ENCODE measurements around the gene PTPRG.

GRCh38 chr3:61944726-61945125 lies 383.4 kb downstream of the PTPRG start:
- TF ChIP-seq CTCF (conservative IDR thresholded peaks at IDR 0.05; ENCODE audit: low read depth in 2 of 2) (no peak), CREB1 (CRISPR knock-in tag; IDR thresholded peaks at IDR 0.05; ENCODE audit: low read depth) (no peak), POLR2AphosphoS5 (IDR thresholded peaks at IDR 0.05; ENCODE audit: low read depth) (no peak), EZH2phosphoT487 (IDR thresholded peaks at IDR 0.05; ENCODE audit: unreplicated experiment) (no peak)
- TF ChIP-seq, protein P1, sequence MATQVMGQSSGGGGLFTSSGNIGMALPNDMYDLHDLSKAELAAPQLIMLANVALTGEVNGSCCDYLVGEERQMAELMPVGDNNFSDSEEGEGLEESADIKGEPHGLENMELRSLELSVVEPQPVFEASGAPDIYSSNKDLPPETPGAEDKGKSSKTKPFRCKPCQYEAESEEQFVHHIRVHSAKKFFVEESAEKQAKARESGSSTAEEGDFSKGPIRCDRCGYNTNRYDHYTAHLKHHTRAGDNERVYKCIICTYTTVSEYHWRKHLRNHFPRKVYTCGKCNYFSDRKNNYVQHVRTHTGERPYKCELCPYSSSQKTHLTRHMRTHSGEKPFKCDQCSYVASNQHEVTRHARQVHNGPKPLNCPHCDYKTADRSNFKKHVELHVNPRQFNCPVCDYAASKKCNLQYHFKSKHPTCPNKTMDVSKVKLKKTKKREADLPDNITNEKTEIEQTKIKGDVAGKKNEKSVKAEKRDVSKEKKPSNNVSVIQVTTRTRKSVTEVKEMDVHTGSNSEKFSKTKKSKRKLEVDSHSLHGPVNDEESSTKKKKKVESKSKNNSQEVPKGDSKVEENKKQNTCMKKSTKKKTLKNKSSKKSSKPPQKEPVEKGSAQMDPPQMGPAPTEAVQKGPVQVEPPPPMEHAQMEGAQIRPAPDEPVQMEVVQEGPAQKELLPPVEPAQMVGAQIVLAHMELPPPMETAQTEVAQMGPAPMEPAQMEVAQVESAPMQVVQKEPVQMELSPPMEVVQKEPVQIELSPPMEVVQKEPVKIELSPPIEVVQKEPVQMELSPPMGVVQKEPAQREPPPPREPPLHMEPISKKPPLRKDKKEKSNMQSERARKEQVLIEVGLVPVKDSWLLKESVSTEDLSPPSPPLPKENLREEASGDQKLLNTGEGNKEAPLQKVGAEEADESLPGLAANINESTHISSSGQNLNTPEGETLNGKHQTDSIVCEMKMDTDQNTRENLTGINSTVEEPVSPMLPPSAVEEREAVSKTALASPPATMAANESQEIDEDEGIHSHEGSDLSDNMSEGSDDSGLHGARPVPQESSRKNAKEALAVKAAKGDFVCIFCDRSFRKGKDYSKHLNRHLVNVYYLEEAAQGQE (IDR thresholded peaks at IDR 0.05; ENCODE audit: unreplicated experiment): no peak

All from GM23338 (cell line).